ENCODE measurements around the gene RPL37A. TPM values are rescaled to one million over a fixed set of nuclear protein-coding genes. Genes with fewer than 3 reads are reported as not detected.

The RPL37A gene
- total RNA-seq, 1 donor from 2014 or later: 749 TPM

DNA sequence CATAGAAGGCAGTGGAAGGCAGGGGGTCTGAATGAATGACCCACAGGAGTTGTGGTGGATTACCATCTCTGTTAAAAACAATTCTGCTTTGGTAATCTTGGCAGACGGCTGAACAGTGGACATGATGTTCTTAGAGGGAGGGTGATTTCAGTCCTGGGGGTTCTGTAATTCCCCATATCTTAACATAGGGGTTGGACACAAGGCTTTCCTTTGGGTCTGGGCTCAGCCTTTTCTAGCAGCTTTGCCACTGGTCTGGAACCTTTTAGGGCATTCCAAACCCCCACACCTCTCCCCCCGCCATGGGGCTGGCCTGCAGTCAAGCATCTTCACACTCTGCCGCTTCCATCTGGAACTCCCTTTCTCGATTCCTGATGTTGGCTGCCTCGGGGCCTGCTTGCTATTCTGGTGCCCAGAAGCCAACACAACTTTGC, 50.3 kb downstream of the RPL37A start:
- no peak for DNase-seq (ENCODE audit: low read depth)

DNA sequence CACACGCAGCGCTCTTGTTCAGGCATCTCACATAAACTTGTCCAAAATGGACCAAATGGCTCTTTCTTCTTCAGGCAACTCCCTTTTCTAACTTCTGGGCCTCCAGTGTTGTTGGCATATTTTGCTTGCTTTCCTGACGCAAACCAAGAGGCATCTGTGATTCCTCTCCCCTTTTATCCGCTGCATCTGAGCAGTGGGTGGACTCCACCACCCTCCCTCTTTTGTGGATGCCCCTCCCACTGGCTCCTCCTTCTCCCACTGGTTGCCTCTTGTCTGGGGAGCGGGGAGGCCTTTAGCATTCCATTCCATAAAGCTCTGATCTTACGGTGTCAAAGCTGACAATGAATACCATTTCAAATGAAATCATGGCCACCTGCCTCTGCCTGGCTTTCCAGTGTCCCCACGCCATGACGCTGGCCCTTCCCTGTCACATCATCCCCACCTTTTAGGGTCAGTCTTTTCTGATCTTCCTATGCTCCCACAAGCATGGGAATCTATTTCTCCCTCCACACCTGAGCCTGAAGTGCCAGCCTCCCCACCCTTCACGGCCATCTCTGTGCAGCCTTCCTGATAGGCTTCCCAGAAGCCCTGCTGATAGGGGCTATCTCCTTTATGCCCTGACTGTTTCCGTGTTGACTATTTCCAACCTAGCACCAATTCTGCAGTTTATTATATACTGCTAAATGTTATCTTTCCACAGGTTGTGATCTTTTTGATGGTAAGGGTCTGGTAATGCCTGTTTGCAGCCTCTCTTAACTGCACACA, 51.5 kb downstream of the RPL37A start:
- DNase-seq (ENCODE audit: low read depth): no peak

DNA sequence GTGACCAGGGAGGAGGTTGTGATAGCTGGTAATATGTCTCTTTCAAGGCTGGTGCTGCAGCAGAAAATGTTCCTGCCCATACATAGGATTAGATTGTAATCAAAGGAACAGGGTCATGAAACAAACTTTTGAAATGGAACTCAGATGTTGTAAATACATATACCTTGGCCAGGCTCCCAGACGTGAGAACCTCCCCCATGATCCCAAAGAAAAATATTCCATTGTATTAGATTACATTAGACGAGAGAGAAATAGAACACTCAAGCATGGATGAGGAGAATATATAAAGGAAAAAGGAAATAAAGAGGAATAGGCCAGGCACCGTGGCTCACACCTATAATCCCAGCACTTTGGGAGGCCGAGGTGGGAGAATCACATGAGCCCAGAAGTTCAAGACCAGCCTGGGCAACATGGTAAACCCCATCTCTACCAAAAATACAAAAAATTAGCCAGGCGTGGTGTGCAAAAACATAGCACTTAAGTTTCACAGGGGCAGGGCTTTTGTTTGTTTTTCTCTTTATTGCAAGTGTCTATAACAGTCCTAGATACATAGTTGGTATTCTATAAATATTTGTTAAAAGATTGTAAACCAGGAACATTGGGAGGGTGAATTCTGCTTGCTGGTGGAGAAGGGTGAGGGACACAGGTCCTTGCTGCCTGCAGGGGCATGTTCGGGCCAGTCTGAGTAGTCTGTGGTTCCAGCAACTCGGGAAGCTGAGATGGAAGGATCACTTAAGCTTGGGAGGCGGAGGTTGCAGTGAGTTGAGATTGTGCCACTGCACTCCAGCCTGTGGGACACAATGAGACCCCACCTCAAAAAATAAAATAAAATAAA, 52.8 kb downstream of the RPL37A start:
- DNase-seq (ENCODE audit: low read depth): no peak

DNA sequence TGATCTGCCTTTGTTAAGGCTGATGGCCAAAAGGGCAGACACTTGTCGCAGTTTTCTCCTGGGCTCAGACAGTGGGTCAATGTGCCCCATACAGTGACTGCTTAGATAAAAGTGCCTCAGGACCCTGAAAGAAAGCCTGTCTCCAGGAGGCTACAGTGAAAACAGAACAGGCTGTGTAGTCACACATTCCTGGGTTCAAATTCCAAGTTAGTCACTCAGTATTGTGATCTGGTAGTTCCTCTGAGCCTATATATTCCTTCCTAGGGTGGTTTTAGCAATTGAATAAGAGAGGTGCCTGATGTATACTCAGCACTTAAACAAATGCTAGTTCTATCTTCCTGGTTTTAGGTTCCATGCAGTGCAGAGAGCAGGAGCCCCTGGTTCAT, 54.4 kb downstream of the RPL37A start:
- DNase-seq (ENCODE audit: low read depth): peak; percentile 45

Other genes starting within 250 kb of the RPL37A start
- 0.15 and 1.2 TPM in 2 replicates for gene MARCHF4, start 126.4 kb upstream of the RPL37A start, total RNA-seq
- 17.9 and 25.5 TPM in 2 replicates for gene SMARCAL1, start 86.4 kb upstream of the RPL37A start, total RNA-seq
- gene IGFBP2, start 134.6 kb downstream of the RPL37A start, total RNA-seq: 42.6 and 151 TPM in 2 replicates
- 8.9 and 229 TPM in 2 replicates for gene IGFBP5, start 196.7 kb downstream of the RPL37A start, total RNA-seq

Data from renal cortical epithelial cell (primary cell).